D341Med (cell line): ENCODE results near the gene ZNF423.

Experiments
- DNase-seq: peaks from one replicate; pipeline ENCODE4 v3.0.0; 2012; ENCODE audit warnings: low spot score

The ZNF423 gene

DNA sequence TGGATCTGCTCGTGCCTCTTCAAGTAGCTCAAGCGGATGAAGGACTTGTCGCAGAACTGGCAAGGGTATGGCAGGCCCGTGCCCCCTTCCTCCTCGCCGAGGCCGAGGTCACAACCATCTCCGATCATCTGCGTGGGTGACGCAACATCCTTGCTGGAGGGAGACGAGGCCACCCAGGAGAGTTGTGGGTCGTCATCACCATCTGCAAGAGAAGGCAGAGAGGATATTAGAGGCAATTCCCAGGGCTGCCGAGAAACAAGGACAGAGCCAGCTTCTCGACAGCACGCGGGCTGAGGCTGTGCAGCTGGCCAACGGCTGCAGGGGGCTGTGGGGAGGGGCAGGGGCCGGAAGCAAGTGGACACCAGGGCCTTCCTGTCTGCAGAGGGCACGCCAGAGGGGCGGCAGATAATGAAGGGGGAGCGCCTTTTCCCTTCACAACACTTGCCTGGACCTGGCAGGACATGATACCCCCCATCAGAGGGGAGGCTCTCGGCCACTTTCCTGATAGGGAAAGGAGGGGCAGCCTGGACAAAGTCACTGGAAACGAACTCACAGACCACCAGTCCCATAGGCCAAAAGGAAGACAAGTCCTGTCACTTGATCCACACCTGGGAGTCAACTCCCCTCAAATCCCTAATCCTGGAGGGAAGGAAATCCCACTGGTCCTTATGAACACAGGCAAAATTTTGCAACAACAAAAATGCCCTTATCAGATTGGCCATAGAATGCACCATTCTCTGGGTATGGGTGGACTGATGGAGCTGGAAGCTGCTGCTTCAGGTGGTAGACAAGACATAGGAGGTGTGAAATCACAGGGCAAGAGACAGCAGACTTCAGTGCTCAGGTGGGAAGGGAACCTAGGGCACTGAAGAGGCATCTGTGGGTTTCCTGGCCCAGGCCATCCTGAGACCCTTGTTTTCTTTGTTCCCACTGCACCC lies 217.0 kb downstream of the ZNF423 start:
- DNase-seq = no peak

DNA sequence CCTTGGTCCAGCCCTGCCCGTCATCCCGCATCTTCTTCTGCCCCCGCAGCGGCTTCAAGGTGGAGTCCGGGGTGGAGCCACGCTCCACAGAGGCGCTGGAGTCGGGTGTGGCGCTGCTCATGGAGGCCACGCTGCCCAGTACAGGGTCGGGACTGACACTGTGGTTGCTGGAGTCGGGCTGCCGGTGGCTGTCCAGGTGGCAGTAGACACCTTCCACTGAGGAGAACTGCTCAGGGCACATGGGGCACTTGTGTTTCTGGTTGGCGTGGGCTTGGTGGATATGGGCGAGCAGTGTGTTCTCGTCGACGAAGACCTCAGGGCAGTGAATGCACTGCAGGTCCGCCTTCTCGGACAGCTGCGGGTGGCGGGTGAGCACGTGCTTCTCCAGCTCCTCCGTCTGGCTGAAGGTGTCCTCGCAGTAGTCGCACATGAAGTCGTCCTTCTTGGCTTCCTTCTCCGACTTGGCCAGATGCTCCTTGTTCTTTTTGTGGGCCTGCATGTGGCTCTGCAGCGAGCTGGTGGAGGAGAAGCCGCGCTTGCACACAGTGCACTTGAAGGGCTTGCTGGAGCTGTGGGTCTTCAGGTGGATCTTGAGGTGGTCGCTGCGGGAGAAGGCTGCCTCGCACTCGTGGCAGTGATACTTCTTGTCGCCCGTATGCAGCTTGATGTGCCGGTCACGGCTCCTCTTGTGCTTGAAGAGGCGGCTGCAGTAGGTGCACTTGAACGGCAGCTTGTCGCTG lies 217.8 kb downstream of the ZNF423 start:
- DNase-seq = no peak

DNA sequence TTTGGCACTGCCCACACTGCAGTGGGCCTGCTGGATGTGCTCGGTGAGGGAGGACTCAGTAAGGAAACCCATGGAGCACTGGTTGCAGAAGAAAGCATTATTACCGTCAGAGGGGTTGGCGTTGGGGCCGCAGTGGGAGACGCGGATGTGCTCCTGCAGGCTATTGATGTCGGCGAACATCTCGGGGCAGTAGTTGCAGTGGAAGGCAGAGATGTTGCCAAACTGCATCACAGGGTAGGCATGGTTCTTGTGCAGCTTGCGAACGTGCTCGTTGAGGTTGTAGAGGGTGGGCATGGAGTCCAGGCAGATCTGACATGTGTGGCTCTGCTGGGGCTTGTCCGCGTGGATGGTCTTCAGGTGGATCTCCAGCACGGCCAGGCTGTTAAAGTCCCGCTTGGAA lies 218.4 kb downstream of the ZNF423 start:
- no peak for DNase-seq

DNA sequence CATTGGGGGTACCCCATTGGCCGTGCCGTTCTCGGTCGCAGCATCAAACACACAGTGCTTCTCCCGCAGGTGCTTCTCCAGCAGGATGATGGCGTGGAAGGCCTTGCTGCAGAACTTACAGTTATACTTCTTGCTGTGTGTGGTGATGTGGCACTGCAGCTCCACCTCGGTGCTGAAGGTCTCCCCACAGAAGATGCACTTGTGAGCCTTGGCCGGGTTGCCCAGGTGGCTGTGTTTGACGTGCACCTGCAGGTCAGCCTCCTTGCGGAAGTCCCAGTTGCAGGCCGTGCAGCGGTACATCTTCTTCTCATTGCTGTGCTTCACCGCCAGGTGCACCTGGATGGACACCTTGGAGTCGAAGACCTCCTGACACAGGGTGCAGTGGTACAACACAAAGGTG lies 219.3 kb downstream of the ZNF423 start:
- no peak for DNase-seq

DNA sequence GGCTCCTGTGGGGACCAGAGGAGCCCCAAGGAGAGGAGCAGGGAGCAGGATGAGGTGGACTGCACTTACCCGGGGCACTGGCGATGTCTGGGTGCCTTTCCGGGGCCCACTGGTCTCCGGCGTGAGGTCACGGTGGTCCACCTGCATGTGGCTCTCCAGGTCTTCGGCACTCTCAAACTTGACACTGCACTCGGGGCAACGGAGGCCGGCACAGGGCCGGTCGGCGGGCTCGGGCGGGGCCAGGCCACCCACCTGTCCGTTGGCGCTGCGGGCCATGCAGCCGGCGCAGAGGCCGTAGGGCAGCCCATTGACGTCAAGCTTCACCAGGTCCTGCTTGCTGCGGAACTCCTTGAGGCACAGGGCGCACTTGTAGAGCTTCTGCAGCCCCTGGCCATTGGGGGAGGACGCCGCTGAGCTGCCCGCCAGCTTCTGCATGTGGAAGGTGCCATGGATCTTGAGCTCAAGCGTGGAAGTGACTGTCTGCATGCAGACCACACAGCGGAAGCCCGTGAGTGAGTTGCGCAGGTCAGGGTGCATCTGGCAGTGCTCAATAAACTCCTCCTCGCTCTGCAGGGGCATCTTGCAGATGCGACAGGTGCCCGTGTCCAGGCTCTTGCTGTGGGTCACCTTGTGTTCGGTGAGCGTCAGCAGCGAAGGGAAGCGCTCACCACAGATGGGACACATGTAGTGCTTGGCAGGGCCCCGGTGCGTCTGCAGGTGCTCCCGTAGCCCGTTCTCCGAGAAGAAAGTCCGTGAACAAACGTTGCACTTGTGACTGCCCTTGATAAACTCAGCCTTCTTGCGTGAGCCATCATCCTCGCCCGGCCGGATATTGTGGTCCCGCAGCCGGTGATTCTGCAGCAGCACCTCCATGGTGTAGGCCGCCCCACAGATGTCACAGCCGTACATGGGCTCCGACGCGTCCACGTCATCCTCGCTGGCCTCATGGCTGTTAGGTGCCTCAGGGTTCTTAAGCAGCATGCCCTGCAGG lies 220.0 kb downstream of the ZNF423 start:
- no peak for DNase-seq

DNA sequence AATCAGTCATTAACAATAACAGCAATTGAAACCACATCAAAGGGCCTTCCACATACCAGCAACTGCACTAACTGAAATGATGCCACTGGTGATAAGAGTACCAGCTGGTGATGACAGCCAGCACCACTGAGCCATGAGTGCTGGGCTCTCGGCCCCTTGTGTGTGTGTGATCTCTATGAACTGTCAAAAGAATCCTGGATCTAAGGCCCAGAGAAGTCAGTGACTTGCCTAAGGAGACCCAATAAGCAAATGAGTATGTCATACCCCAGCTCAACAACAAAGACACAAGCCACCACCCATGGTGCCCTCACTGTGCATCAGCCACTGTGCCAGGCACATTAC lies 220.9 kb downstream of the ZNF423 start:
- DNase-seq = no peak

DNA sequence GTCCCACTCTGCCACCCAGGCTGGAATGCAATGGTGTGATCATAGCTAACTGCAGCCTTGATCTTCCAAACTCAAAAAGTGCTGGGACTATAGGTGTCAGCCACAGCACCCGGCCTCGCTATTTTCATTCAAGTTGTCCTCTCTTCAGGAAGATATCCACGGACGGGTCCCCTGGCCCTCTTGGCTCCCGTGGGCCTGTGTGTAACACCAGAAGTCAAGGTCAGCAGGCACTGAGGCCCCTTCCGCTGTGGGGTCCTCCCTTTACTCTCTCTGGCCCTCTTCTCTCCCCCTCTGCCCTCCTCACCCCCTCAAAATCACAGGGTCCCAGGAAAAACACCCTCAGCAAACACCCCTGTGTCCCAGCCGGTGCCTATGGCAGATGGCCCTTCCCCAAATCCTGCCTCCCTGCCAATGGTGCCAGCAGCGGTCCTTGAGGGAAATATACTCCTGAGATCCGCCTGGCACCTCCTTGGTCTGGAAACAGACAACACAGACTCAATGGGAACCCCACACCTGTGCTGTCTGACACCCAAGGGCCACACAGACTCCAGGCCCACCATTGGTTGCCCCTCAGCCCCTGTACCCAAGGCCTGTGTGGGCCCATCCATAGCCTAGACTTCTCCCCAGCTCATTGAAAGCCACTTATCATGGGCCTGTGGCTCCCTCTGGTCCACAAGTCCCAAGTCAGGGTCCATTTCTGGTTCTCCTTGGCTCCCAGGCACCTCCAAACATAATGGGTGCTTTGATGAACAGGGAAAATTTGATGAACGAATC lies 221.5 kb downstream of the ZNF423 start:
- no peak for DNase-seq

DNA sequence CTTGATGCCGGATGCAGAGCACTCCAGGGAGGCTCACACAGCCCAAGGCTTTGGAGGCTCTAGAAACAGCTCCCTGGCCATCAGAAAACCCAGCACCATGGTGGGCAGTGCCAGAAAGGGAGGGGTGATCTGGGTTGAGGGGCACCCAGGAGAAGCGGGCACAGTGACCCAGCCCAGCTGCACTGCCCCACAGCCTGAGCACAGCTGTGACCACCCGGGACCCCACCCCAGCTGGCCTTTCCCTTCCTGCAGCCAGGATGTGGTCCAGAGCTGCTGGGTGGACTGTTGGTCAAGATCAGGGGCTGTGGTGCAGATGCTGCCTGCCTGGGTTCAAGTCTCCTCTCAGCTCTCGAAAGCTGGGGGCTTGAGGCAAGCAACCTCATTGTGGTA lies 223.1 kb downstream of the ZNF423 start:
- DNase-seq = peak; percentile 3

DNA sequence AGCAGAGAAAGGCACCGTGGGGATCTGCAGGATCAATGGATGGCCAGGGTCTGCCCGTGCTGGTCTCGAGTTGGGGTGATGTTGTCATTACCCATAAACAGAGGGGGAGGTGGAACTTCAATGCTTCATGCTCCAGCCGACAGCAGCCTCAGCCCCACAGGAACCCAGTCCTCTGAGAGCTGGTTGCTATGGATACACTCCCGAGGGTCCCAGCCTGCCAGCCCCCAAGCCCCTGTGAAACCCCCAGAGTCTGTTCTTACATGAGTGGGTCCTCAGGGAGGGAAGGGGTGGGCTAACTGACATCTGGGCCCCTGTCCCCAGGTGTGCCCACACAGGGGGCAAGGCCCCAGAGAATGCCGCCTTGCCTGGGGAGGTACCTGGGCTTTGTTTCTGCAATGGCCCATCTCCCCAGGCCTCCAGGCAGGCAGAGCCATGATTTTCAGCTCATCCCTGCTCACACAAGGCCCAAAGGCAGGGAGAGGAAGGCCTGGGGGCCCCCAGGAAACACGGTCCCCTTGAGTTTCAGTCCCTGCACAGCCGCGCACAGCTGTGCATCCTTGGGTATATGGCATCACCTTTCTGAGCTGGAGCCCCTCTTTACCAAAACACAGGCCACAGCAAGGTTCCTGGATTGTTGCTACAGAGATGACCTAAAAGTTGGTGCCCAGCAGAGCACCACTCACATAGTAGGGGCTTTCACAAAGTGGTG lies 223.7 kb downstream of the ZNF423 start:
- no peak for DNase-seq

DNA sequence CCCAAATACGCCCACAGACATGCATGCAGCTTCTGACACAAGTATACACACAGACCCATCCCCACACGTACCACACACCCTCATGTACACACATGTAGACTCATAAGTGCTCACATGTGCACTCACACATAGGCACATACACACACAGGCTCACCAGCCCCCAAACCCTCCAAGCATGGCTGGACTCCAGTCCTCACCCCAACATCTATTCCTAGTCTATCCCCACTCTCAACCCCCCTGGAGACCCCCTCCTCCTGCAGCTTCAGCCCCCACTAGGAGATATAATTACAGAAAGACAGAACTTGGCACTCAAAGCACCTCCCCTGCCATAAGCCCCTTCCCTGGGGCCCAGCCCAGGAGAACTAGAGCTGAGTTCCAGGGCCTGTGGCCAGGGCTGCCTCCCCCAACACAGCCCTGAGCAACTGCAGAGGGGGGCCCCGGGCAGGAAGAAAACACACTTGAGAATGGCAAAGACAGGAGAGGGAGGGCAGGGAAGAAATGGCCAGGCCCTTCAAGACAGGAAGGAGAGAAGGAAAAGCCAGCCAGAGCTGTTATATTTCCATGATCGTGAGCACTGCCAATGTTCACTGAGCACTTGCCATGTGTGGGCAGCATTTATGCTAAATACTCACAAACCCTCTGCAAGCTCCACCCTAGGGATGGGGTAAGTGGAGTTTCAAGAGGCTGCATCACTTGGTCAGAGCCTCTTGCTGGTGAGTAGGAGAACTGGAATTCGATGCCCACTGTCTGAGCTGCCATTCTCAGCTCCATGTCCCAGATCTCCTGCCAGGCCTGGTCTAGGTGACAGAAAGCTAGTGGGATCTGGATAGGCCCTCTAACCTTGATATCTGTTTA lies 224.5 kb downstream of the ZNF423 start:
- no peak for DNase-seq

DNA sequence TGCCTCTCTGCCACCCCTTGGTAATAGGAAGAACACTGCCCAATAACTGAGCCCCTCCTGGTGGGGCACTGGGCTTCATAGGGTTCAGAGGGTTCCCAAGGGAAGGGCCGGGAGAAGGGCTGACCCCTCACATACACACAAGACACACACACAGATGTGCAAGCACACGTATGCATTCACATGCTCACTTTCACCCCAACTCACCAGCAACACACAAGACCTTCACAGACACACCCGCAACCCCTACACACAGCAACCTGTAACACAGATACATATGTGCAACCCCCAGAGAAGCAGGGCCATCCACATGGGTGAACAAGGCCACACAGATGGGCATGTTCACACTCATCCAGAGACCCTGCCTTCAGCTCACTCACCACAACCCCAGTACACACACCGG lies 225.1 kb downstream of the ZNF423 start:
- peak; percentile 2 for DNase-seq

DNA sequence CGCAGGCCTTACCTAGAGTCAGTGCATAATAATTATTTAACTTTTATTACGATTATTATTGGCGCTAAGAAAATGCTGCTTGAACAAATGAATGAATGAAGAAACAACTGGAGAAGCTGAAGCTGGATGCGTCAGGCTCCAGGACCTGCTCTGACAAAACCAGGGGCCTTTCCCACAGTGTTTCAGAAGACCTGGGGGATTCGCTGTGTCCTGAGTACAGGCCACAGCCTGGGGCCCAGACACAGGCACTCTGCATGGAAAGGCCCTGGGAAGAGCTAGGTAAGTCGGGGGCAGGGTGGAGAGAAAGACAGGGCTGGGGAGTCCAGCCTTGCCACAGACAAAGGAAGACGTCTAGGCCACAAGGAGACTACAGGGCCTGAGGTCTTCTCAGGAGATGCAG lies 226.1 kb downstream of the ZNF423 start:
- DNase-seq = no peak

DNA sequence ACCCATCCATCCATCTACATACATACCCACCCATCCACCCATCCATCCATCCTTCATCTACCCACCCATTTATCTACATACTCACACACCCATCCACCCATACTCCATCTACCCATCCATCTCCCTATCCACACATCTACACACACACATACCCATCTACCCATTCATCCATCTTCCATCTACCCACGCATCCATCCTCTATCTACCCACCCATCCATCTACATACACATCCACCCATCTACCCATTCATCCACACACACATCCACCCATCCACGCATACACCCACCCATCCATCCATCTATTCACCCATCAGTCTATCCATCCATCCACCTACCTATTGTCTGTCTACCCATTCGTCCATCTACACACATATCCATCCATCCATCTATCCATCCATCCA lies 227.8 kb downstream of the ZNF423 start:
- no peak for DNase-seq

DNA sequence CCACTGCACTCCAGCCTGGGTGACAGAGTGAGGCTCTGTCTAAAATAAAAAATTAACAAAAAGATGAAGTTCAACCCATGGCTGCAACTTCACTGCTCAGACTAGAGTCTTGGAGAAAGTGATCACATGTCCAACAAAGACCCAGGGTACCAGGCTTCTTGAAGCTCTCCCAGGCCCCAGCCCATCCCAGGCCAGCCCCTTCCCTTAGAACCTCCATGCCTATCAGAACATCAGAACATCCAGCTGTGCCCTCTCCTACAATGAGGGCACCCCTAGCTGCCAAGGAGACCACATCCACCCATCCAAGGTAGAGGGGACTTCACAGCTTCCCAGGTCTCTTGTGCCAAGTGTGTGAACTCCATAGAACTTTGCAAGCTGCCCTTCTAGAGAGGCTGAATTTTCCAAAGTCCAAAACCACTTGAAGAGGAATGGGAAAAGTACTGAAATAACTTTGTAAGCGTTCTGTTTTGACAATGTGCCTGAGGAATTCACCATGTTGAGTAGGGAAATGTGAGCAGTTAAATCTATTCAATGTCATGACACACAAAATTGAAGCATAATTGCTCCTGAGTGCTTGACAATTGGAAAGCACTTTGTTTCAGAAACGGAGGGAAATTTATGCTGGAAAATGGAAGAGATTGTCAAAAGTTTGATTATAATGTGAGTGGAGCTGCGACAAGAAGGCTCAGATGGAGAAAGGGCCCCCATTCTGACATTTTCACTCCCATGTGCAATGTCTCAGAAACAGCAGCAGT lies 230.4 kb downstream of the ZNF423 start:
- no peak for DNase-seq

DNA sequence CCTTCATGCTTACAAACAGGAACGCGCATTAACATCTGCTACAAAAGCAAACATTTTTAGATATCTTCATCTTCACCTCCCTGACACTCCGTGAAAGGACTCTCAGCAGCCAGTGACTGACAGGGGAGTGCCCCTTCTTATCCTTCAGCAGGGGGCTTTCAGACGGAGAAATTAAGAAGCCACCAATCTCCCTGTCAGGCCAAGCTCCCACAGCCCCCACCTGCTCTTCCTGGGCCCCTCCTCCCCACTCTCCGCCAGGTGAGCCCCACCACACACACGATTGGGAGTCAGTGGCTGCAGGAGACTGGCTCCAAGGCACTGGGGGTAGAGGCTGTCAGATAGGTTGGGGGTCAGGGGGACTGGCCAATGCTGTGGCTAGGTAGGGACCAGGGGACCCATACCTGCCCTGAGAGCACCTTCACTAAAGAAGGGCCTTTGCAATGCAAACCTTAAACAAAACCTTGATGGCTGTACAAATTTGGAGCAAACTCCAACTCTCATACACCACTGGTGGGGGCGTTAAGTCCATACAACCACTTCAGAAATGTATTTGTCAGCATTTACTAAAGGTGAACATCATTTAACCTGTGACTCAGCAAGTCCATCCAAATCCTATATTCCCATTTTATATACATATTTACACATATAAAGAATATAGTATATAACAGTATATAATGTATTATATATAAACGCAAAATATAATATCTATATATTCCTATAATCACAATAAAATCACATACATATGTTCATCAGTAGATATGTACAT lies 232.2 kb downstream of the ZNF423 start:
- DNase-seq = no peak

DNA sequence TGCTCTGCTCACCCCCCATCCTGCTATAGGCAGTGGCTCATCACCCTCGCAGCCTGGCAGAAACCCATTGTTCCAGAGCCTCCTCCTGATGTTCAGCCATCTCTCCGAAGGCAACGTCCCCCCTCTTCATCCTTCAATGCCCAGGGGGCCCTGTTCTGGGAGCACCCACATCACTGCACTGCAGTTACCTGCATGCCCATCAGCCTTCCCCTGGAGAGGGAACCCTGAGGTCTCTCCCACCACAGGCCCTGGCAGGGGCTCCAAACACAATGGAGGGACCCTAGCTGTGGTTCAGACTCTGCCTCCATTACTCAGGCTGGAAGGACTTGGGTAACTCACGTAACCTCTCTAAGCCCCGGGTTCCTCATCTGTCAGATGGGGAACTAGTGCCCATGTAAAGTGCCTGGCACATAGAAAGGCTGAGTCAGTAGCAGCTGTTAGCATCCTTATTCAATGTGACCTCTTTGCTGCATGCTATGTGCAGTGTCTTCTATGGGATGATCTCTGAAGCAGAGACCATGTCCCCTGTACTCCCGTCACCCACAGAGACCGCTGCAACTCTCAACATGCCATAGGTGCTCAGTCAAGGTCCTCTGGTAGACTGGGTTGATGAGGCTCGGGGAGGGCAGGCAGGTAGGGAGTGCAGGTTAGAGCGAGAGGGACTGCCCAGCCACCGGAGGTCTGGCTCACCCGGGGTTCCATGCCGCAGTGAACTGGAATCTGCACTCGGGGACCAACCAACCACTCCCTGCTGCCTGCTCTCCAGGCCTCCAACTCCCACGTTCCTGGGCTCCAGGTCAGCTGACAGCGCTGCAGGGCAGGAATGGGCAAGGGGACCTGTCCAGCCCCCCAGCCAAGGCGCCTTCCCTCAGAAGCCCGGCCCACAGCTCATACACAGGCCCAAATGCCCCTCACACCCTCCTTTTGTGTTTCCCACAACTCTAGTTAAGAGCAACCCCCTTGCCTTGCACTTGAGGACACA lies 233.2 kb downstream of the ZNF423 start:
- no peak for DNase-seq

DNA sequence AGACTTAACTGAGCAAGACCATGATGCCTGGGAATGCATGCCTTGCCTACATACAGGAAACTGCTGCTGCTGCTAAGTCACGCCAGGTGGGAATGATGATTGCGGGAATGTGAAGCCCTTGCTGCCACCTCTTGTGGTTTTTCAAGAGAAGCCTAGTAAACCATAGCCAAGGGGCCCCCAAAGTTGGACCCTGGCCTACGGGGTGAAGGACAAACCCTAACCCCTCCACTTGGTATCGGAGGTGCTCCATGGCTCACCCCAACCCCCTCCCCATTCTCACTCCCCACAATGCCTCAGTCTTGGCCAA lies 233.9 kb downstream of the ZNF423 start:
- DNase-seq = no peak
